Endothelial cell of umbilical vein (primary cell): ENCODE data around the gene ALK. TPM values are rescaled to one million over a fixed set of nuclear protein-coding genes. Genes with fewer than 3 reads are reported as not detected.

Source experiments
- BruUV-seq: library from RNA; stranded (reverse); fragments of 400-500 nt; replicated peaks from 2 replicates; lab custom pipeline; 2021; lab: Mats Ljungman, UMichigan
- CTCF ChIA-PET: fragments of 300-600, 350-600 bp; sonication (Branson Sonifier 250); formaldehyde crosslinking; loops from one replicate; lab custom pipeline; 2021; ENCODE audit warnings: antibody characterized with exemption, inconsistent platforms; lab: Charles Lee
- POLR2A ChIA-PET: fragments of 300-600, 350-600 bp; sonication (Branson Sonifier 250); formaldehyde crosslinking; loops from one replicate; lab custom pipeline; 2021; ENCODE audit warnings: antibody characterized with exemption, inconsistent platforms; lab: Charles Lee
- DNase-seq: peaks from one replicate; pipeline ENCODE4 v3.0.0-alpha.2; 2011; ENCODE audit warnings: low read depth, low spot score
- FAIRE-seq: peaks from 2 replicates; lab custom pipeline; 2011; peaks lifted over from hg19 to GRCh38; lab: Jason Lieb, UNC
- H2AFZ ChIP-seq: 2 replicates; pipeline ENCODE4 v1.6.0; 2012; ENCODE audit warnings: low read depth, low read length, control low read depth, inconsistent platforms
- H3K27ac ChIP-seq: 2 replicates; pipeline ENCODE4 v1.5.1; 2011; ENCODE audit warnings: low read depth, mild to moderate bottlenecking, control low read depth, low read length, moderate library complexity; ENCODE audit not compliant: insufficient read depth
- H3K27me3 ChIP-seq, 2 experiments: 2 replicates each; pipeline versions ENCODE4 v1.6.0 to v1.6.1; 2011; ENCODE audit warnings: low read length in 2 of 2, mixed read lengths in 1 of 2; ENCODE audit not compliant: control insufficient read depth in 2 of 2, insufficient read depth in 2 of 2
- H3K36me3 ChIP-seq, 2 experiments: 2 replicates in 1 of 2; 3 replicates in 1 of 2; pipeline ENCODE4 v1.5.1; 2011; ENCODE audit warnings: low read length in 2 of 2, mild to moderate bottlenecking in 1 of 2, moderate library complexity in 1 of 2; ENCODE audit not compliant: control insufficient read depth in 2 of 2, insufficient read depth in 2 of 2; ENCODE audit errors: extremely low read depth in 1 of 2
- H3K4me1 ChIP-seq: 3 replicates; pipeline ENCODE4 v1.5.1; 2011; ENCODE audit warnings: mild to moderate bottlenecking, low read length; ENCODE audit not compliant: control insufficient read depth, insufficient read depth; ENCODE audit errors: extremely low read depth
- H3K4me2 ChIP-seq: 2 replicates; pipeline ENCODE4 v1.6.1; 2011; ENCODE audit warnings: low read length, control low read depth, mixed read lengths; ENCODE audit not compliant: insufficient read depth
- H3K4me3 ChIP-seq, 3 experiments: fragments of 200-600 bp in 1 of 3; sonication (generic), shearing (Covaris generic) in 1 of 3; replicated peaks in 1 of 3; 2 replicates each; pipeline ENCODE4 v1.5.1; 2011 to 2016; ENCODE audit warnings: control low read depth in 3 of 3, low read length in 3 of 3, mild to moderate bottlenecking in 2 of 3, inconsistent platforms in 1 of 3, low read depth in 1 of 3, moderate library complexity in 1 of 3; ENCODE audit not compliant: insufficient read depth in 1 of 3
- H3K79me2 ChIP-seq: 2 replicates; pipeline ENCODE4 v1.6.0; 2012; ENCODE audit warnings: low read length, inconsistent platforms; ENCODE audit not compliant: control insufficient read depth, insufficient read depth
- H3K9ac ChIP-seq: replicated peaks from 2 replicates; pipeline ENCODE3; 2011; ENCODE audit warnings: low read length, control low read depth; ENCODE audit not compliant: insufficient read depth; ENCODE audit errors: extremely low read depth
- H3K9me1 ChIP-seq: replicated peaks from 3 replicates; pipeline ENCODE4 v1.6.0; 2011; ENCODE audit warnings: mild to moderate bottlenecking, low read length; ENCODE audit not compliant: control insufficient read depth, insufficient read depth; ENCODE audit errors: extremely low read depth
- H3K9me3 ChIP-seq: replicated peaks from 2 replicates; pipeline ENCODE4 v1.5.1; 2012; ENCODE audit warnings: low read length, inconsistent platforms; ENCODE audit not compliant: control insufficient read depth, insufficient read depth
- H4K20me1 ChIP-seq: replicated peaks from 2 replicates; pipeline ENCODE3; 2011; ENCODE audit warnings: mild to moderate bottlenecking, low read length; ENCODE audit not compliant: control insufficient read depth, insufficient read depth; ENCODE audit errors: extremely low read depth
- EZH2 ChIP-seq: IDR thresholded peaks from 2 replicates; pipeline ENCODE4 v1.6.1; 2012; ENCODE audit warnings: borderline replicate concordance, low read depth, mild to moderate bottlenecking, moderate library complexity, low read length, inconsistent platforms; ENCODE audit not compliant: severe bottlenecking
- FOS ChIP-seq: IDR thresholded peaks from 2 replicates; pipeline ENCODE4 v1.6.1; 2011; ENCODE audit warnings: mild to moderate bottlenecking, low read length, moderate library complexity, borderline replicate concordance; ENCODE audit not compliant: insufficient read depth
- GATA2 ChIP-seq: IDR thresholded peaks from 2 replicates; pipeline ENCODE4 v1.7.0; 2011; ENCODE audit warnings: low read depth, mild to moderate bottlenecking, moderate library complexity, mixed read lengths, low read length; ENCODE audit not compliant: insufficient read length, insufficient read depth
- MYC ChIP-seq: IDR thresholded peaks from one replicate; pipeline ENCODE4 v1.6.1; 2011; ENCODE audit warnings: mild to moderate bottlenecking, low read depth, low read length
- POLR2A ChIP-seq: IDR thresholded peaks from 2 replicates; pipeline ENCODE4 v1.6.1; 2012; ENCODE audit warnings: low read depth, mild to moderate bottlenecking, control low read depth, low read length
- POLR2AphosphoS5 ChIP-seq: IDR thresholded peaks from 2 replicates; pipeline ENCODE4 v1.6.1; 2012; ENCODE audit warnings: low read depth, mild to moderate bottlenecking, control low read depth, low read length, moderate library complexity; ENCODE audit not compliant: insufficient read depth
- dilution Hi-C: fragments of 300-500 bp; cut with MboI; formaldehyde crosslinking; loops from one replicate; pipeline ENCODE4 v1.15.0; 2019; ENCODE audit warnings: low sequenced_read_pairs; ENCODE audit not compliant: extremely low pct_ligation_motif_present
- intact Hi-C: fragments of 100-400 bp; cut with micrococcal nuclease; formaldehyde crosslinking; loops from one replicate; pipeline ENCODE4 v1.10.0; 2022
- polyA plus RNA-seq, 4 experiments: library from polyadenylated mRNA; depleted of rRNA in 3 of 4; stranded (reverse) in 3 of 4; unstranded in 1 of 4; fragments of >200 nt; gene quantifications; 2 replicates each; pipeline versions ENCODE4 v1.2.1 to v1.2.3, GENCODE V29; 2011 to 2012; ENCODE audit warnings: missing spikeins in 1 of 4
- total RNA-seq: library from RNA; stranded (reverse); gene quantifications from 2 replicates; pipeline ENCODE4 v1.2.3, GENCODE V29; 2021
- TF ChIP-seq, protein P1 (sequence below), 2 donors: IDR thresholded peaks; 1 replicate in 1 of 2; 2 replicates in 1 of 2; pipeline ENCODE4 v1.5.1; 2011; ENCODE audit warnings: low read length in 2 of 2, mild to moderate bottlenecking in 2 of 2, moderate library complexity in 2 of 2, control low read depth in 1 of 2, inconsistent platforms in 1 of 2, low read depth in 1 of 2; ENCODE audit not compliant: insufficient read depth in 1 of 2; ENCODE audit errors: extremely low read depth in 1 of 2
- TF ChIP-seq, protein P2 (sequence below): IDR thresholded peaks from 2 replicates; pipeline ENCODE4 v1.6.1; 2011; ENCODE audit not compliant: insufficient read depth, insufficient read length

Gene ALK
- total and polyA plus RNA-seq, 2 donors (not counting 3 experiments of a cell fraction or from before 2014, with no cell fraction given) = not detected

DNA sequence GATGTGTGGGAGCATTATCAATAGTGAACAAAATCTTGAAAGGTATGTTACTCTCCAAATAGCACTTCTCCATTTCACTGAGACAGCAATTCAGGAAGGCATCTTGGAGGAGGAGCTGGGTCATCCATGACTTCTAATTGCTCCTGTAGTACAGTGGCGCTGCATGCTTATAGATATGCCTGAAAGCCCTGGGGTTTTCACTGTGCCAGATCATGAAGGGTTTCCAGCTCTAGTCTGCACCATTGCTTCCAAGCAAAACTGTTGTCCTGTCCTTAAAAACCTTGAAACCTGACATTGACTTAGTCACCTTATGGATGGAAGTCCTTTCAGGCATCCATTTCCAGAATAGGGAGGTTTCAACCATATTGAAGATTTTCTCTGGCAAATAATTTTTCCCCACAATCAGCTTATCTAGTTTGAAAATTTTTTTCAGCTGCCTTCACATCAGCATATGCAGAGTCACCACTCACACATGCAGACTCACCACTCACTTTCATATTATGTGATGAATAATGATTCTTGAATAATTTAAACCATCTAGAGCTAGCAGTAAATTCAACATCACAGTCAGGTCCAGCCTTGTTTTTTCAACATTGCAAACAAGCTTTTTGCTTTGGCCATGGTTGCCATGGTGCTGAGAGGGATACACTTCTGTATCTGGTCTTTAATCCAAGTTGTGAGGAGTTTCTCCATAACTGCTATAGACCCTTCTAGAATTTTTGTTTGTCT is 509.0 kb downstream of the ALK start:
- H3K9me3 ChIP-seq = no peaks in the 10 kb centered on the region
- no TSS peak for BruUV-seq

More for the DNA sequence above, 509.0 kb downstream of the ALK start:
- Histone ChIP-seq H3K4me2 (no peak overlapping the region), H3K36me3 (no peaks in the 10 kb centered on the region), H3K9ac (no peak overlapping the region), H3K4me1 (no peaks in the 10 kb centered on the region), H3K4me3 (no peak overlapping the region), H3K79me2 (no peaks in the 10 kb centered on the region), H2AFZ (no peak overlapping the region), H3K27me3 (no peaks in the 10 kb centered on the region), H3K27ac (no peak overlapping the region), H3K9me1 (no peaks in the 10 kb centered on the region), H4K20me1 (no peaks in the 10 kb centered on the region)
- intact Hi-C loops = no loop called here
- dilution Hi-C loops = no loop called here
- ChIA-PET POLR2A (no interaction called here), CTCF (no interaction called here)
- FAIRE-seq = no peak
- TF ChIP-seq, protein P1, sequence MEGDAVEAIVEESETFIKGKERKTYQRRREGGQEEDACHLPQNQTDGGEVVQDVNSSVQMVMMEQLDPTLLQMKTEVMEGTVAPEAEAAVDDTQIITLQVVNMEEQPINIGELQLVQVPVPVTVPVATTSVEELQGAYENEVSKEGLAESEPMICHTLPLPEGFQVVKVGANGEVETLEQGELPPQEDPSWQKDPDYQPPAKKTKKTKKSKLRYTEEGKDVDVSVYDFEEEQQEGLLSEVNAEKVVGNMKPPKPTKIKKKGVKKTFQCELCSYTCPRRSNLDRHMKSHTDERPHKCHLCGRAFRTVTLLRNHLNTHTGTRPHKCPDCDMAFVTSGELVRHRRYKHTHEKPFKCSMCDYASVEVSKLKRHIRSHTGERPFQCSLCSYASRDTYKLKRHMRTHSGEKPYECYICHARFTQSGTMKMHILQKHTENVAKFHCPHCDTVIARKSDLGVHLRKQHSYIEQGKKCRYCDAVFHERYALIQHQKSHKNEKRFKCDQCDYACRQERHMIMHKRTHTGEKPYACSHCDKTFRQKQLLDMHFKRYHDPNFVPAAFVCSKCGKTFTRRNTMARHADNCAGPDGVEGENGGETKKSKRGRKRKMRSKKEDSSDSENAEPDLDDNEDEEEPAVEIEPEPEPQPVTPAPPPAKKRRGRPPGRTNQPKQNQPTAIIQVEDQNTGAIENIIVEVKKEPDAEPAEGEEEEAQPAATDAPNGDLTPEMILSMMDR (IDR thresholded peaks at IDR 0.05; ENCODE audit: extremely low read depth in 1 of 2, insufficient read depth in 1 of 2, low read depth in 1 of 2, low read length in 2 of 2) = no peak
- TF ChIP-seq POLR2AphosphoS5 (no peak), GATA2 (no peak), MYC (no peak), FOS (no peak), EZH2 (no peak), POLR2A (no peak)
- TF ChIP-seq, protein P2, sequence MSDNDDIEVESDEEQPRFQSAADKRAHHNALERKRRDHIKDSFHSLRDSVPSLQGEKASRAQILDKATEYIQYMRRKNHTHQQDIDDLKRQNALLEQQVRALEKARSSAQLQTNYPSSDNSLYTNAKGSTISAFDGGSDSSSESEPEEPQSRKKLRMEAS = no peak
- DNase-seq = no peak
